Spleen (tissue), 7 donors: Measurements from ENCODE around the gene DCXR.

Source experiments
- POLR2A ChIP-seq, 3 donors: fragments of 450-650 bp; IDR thresholded peaks; one replicate each; pipeline ENCODE4 v1.5.1; 2017; ENCODE audit warnings: antibody characterized with exemption in 3 of 3, mild to moderate bottlenecking in 1 of 3
- POLR2AphosphoS5 ChIP-seq, 3 donors: sonication (generic); formaldehyde crosslinking; IDR thresholded peaks; one replicate each; pipeline ENCODE4 v1.5.1; 2017; ENCODE audit warnings: antibody characterized with exemption in 3 of 3
- TF ChIP-seq, protein P1 (sequence below), 11 experiments: fragments of 200-600 bp in 7 of 11; fragments of 450-650 bp in 4 of 11; sonication (generic) in 4 of 11; IDR thresholded peaks in 8 of 11; conservative IDR thresholded peaks in 3 of 11; 1 replicate in 7 of 11; 2 replicates in 4 of 11; pipeline versions ENCODE4 v1.4.0 to v1.8.0; 2016 to 2021; ENCODE audit warnings: antibody characterized with exemption in 11 of 11, inconsistent platforms in 4 of 11, mild to moderate bottlenecking in 1 of 11
- donor health status: DM: no; HTN: no; CAD: no; lungs with moderate emphysema.
- donor health status: DM: no; HTN: no; CAD: no.
- donor health status: DM: no; HTN: no; CAD: no.

DNA sequence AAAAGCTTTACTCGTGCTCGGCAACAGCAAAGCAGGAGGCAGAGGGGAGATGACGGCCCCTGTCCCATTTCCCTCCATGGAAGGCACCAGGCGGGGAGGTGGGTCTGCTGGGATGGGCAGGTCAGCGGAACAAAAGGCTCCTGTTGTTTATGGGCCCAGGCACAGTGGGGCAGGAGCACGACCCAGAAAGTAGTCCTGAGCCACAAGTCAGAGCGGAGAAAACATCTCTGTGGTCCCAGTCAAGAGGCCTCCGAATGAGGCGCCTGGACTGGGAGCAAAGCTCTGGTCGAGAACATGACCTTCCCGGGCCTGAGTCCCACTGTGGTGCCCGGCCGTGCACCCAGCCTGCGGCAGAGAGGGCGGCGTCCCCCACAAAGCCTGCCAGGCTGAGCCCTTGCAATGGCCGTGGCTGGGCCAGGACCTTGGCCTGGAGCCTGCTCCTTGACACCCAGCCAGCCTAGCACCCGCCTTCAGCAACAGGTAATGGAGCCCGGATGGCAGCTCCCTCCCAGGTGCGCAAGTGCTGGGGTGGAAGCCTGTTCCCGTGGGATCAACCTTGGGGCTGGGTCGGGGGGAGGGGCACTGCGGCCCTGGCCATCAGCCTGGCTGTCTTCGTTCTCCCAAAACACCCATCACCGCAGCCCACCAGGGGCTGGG is 10.5 kb upstream of the DCXR start:
- TF ChIP-seq, protein P1, sequence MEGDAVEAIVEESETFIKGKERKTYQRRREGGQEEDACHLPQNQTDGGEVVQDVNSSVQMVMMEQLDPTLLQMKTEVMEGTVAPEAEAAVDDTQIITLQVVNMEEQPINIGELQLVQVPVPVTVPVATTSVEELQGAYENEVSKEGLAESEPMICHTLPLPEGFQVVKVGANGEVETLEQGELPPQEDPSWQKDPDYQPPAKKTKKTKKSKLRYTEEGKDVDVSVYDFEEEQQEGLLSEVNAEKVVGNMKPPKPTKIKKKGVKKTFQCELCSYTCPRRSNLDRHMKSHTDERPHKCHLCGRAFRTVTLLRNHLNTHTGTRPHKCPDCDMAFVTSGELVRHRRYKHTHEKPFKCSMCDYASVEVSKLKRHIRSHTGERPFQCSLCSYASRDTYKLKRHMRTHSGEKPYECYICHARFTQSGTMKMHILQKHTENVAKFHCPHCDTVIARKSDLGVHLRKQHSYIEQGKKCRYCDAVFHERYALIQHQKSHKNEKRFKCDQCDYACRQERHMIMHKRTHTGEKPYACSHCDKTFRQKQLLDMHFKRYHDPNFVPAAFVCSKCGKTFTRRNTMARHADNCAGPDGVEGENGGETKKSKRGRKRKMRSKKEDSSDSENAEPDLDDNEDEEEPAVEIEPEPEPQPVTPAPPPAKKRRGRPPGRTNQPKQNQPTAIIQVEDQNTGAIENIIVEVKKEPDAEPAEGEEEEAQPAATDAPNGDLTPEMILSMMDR (IDR thresholded peaks at IDR 0.05 in 8 of 11, conservative IDR thresholded peaks at IDR 0.05 in 3 of 11), result no peak
- TF ChIP-seq POLR2AphosphoS5 (IDR thresholded peaks at IDR 0.05) (peak in 1 of 3 donors; percentile 16), POLR2A (IDR thresholded peaks at IDR 0.05) (no peak)
